SK-N-SH treated with all-trans-retinoic acid at 6 μM for 48 hours (cell line): Measurements from ENCODE around the gene RBMS1.

Experiments
- ATAC-seq: fragments of 200-7000 bp; cut with Tn5 transposase; 3 replicates; pipeline ENCODE4 v1.9.1; 2020; ENCODE audit warnings: mild to moderate bottlenecking, moderate library complexity
- ARNTL ChIP-seq: fragments of 450-650 bp; formaldehyde crosslinking; IDR thresholded peaks from 2 replicates; pipeline ENCODE4 v1.5.0; 2020; ENCODE audit warnings: low read depth, mild to moderate bottlenecking, moderate library complexity, borderline replicate concordance
- BACH2 ChIP-seq: fragments of 250-450 bp; sonication (Bioruptor Pico); IDR thresholded peaks from 2 replicates; pipeline ENCODE4 v1.9.0; 2021; ENCODE audit warnings: mild to moderate bottlenecking, borderline replicate concordance
- CSDC2 ChIP-seq: fragments of 250-450 bp; sonication (Bioruptor Pico); IDR thresholded peaks from 2 replicates; pipeline ENCODE4 v1.5.0; 2020; ENCODE audit warnings: mild to moderate bottlenecking, moderate library complexity
- CSRNP3 ChIP-seq: fragments of 250-450 bp; sonication (Bioruptor Pico); IDR thresholded peaks from 2 replicates; pipeline ENCODE4 v1.5.1; 2021; ENCODE audit warnings: mild to moderate bottlenecking, moderate library complexity
- ESRRG ChIP-seq: fragments of 250-450 bp; sonication (Bioruptor Pico); IDR thresholded peaks from 2 replicates; pipeline ENCODE4 v1.6.1; 2021; ENCODE audit warnings: mild to moderate bottlenecking
- OSR1 ChIP-seq: fragments of 250-450 bp; sonication (Bioruptor Pico); IDR thresholded peaks from 2 replicates; pipeline ENCODE4 v1.8.0; 2022; ENCODE audit warnings: moderate library complexity, mild to moderate bottlenecking, inconsistent platforms
- PATZ1 ChIP-seq: fragments of 250-450 bp; sonication (Bioruptor Pico); IDR thresholded peaks from 2 replicates; pipeline ENCODE4 v1.8.0; 2020; ENCODE audit warnings: mild to moderate bottlenecking, moderate library complexity, borderline replicate concordance
- POU6F1 ChIP-seq: fragments of 250-450 bp; sonication (Bioruptor Pico); IDR thresholded peaks from 2 replicates; pipeline ENCODE4 v1.8.0; 2021; ENCODE audit warnings: low read depth, mild to moderate bottlenecking, moderate library complexity, borderline replicate concordance
- PPARA ChIP-seq: fragments of 250-450 bp; sonication (Bioruptor Pico); IDR thresholded peaks from 2 replicates; pipeline ENCODE4 v1.5.0; 2020; ENCODE audit warnings: mild to moderate bottlenecking, borderline replicate concordance
- SNAI2 ChIP-seq: fragments of 250-450 bp; sonication (Bioruptor Pico); IDR thresholded peaks from 2 replicates; pipeline ENCODE4 v1.5.0; 2020; ENCODE audit warnings: mild to moderate bottlenecking, moderate library complexity
- TCF4 ChIP-seq: fragments of 250-450 bp; sonication (Bioruptor Pico); IDR thresholded peaks from 2 replicates; pipeline ENCODE4 v1.8.0; 2021; ENCODE audit warnings: mild to moderate bottlenecking, moderate library complexity, borderline replicate concordance
- TOX ChIP-seq: fragments of 250-450 bp; sonication (Bioruptor Pico); IDR thresholded peaks from 2 replicates; pipeline ENCODE4 v1.8.0; 2021; ENCODE audit warnings: mild to moderate bottlenecking, moderate library complexity, borderline replicate concordance
- TSHZ2 ChIP-seq: fragments of 250-450 bp; sonication (Bioruptor Pico); IDR thresholded peaks from 2 replicates; pipeline ENCODE4 v1.5.0; 2020; ENCODE audit warnings: mild to moderate bottlenecking, moderate library complexity
- ZC3H10 ChIP-seq: fragments of 250-450 bp; sonication (Bioruptor Pico); IDR thresholded peaks from 2 replicates; pipeline ENCODE4 v1.5.1; 2021; ENCODE audit warnings: mild to moderate bottlenecking, moderate library complexity
- ZFP30 ChIP-seq: fragments of 450-650 bp; formaldehyde crosslinking; IDR thresholded peaks from 2 replicates; pipeline ENCODE4 v1.5.0; 2022; ENCODE audit warnings: mild to moderate bottlenecking, moderate library complexity
- ZNF565 ChIP-seq: fragments of 450-650 bp; formaldehyde crosslinking; conservative IDR thresholded peaks from 2 replicates; pipeline ENCODE4 v1.5.0; 2020; ENCODE audit warnings: low read depth, mild to moderate bottlenecking, moderate library complexity
- ZNF70 ChIP-seq: fragments of 450-650 bp; formaldehyde crosslinking; IDR thresholded peaks from 2 replicates; pipeline ENCODE4 v1.5.0; 2020; ENCODE audit warnings: mild to moderate bottlenecking, moderate library complexity

RBMS1 gene

GRCh38 chr2:160469621-160470204, 23.9 kb downstream of the RBMS1 start:
- no peak for ATAC-seq
- no peak for TF ChIP-seq ARNTL (CRISPR knock-in tag)
- TF ChIP-seq TCF4, result no peak

GRCh38 chr2:160469164-160469563, 24.4 kb downstream of the RBMS1 start:
- ATAC-seq, result no peak

GRCh38 chr2:160467086-160467485, 26.5 kb downstream of the RBMS1 start:
- no peak for ATAC-seq
- TF ChIP-seq ZNF70 (CRISPR knock-in tag) (no peak), ESRRG (CRISPR knock-in tag) (no peak), TOX (CRISPR knock-in tag) (no peak), CSRNP3 (CRISPR knock-in tag) (no peak), TSHZ2 (CRISPR knock-in tag) (no peak), ZC3H10 (CRISPR knock-in tag) (no peak), ZNF565 (CRISPR knock-in tag) (no peak), SNAI2 (no peak)

More at GRCh38 chr2:160469164-160469563, 24.4 kb downstream of the RBMS1 start:
- TF ChIP-seq ZNF565 (CRISPR knock-in tag) (no peak), BACH2 (CRISPR knock-in tag) (no peak), OSR1 (CRISPR knock-in tag) (no peak), PATZ1 (CRISPR knock-in tag) (no peak), CSRNP3 (CRISPR knock-in tag) (no peak), ESRRG (CRISPR knock-in tag) (no peak), ARNTL (CRISPR knock-in tag) (no peak), TSHZ2 (CRISPR knock-in tag) (no peak), TOX (CRISPR knock-in tag) (no peak), POU6F1 (no peak), ZFP30 (CRISPR knock-in tag) (no peak), PPARA (CRISPR knock-in tag) (no peak), CSDC2 (CRISPR knock-in tag) (no peak), SNAI2 (no peak)
